HEK293T (cell line): ENCODE data around the gene MOSPD2.

Experiments
- ARNT ChIP-seq: fragments of 450-650 bp; IDR thresholded peaks from 2 replicates; pipeline ENCODE4 v1.6.1; 2017; ENCODE audit warnings: mild to moderate bottlenecking
- ELF4 ChIP-seq: fragments of 450-650 bp; IDR thresholded peaks from 2 replicates; pipeline ENCODE4 v1.6.1; 2017; ENCODE audit warnings: antibody characterized with exemption
- FOXM1 ChIP-seq: fragments of 450-650 bp; IDR thresholded peaks from 2 replicates; pipeline ENCODE4 v1.6.1; 2017; ENCODE audit warnings: mild to moderate bottlenecking, borderline replicate concordance
- NFRKB ChIP-seq: fragments of 450-650 bp; IDR thresholded peaks from 2 replicates; pipeline ENCODE4 v1.6.1; 2016; ENCODE audit warnings: mild to moderate bottlenecking, moderate library complexity
- PKNOX1 ChIP-seq: fragments of 450-650 bp; IDR thresholded peaks from 2 replicates; pipeline ENCODE4 v1.6.1; 2016
- SP1 ChIP-seq: fragments of 450-650 bp; IDR thresholded peaks from 2 replicates; pipeline ENCODE4 v1.6.1; 2017
- TARDBP ChIP-seq: fragments of 450-650 bp; IDR thresholded peaks from 2 replicates; pipeline ENCODE4 v1.6.1; 2016
- ZNF384 ChIP-seq: fragments of 450-650 bp; IDR thresholded peaks from 2 replicates; pipeline ENCODE4 v1.6.1; 2016

GRCh38 chrX:14875624-14876023 lies 2.4 kb downstream of the MOSPD2 start:
- no peak for TF ChIP-seq TARDBP
- no peak for TF ChIP-seq ARNT
- no peak for TF ChIP-seq SP1
- TF ChIP-seq ELF4 = no peak
- no peak for TF ChIP-seq FOXM1
- TF ChIP-seq ZNF384 = no peak
- no peak for TF ChIP-seq NFRKB
- TF ChIP-seq PKNOX1 = no peak
